OCI-LY1 (cell line): ENCODE measurements around the gene DDX10.

Experiments used
- CTCF ChIP-seq: fragments of 200-600 bp; sonication (generic), shearing (Covaris generic); IDR thresholded peaks from 2 replicates; pipeline ENCODE4 v1.5.1; 2017; ENCODE audit warnings: mild to moderate bottlenecking, antibody characterized with exemption, low read length, moderate library complexity, mixed read lengths
- EZH2 ChIP-seq: fragments of 200-600 bp; sonication (generic), shearing (Covaris generic); IDR thresholded peaks from 2 replicates; pipeline ENCODE4 v1.8.0; 2017; ENCODE audit warnings: borderline replicate concordance, mixed run types, mild to moderate bottlenecking, antibody characterized with exemption, low read length, moderate library complexity, mixed read lengths

GRCh38 chr11:108913204-108913603 lies 248.3 kb downstream of the DDX10 start:
- TF ChIP-seq CTCF (no peak), EZH2 (no peak)
